Hematopoietic multipotent progenitor cell treated with erythropoietin and hydrocortisone succinate and interleukin-3 and kit ligand, for 15 days (in vitro differentiated cells): ENCODE data around the gene SERPINA1.

Source experiments
- DNase-seq: peaks from one replicate; pipeline ENCODE4 v3.0.0-alpha.2; 2015; ENCODE audit warnings: low spot score

The SERPINA1 gene

DNA sequence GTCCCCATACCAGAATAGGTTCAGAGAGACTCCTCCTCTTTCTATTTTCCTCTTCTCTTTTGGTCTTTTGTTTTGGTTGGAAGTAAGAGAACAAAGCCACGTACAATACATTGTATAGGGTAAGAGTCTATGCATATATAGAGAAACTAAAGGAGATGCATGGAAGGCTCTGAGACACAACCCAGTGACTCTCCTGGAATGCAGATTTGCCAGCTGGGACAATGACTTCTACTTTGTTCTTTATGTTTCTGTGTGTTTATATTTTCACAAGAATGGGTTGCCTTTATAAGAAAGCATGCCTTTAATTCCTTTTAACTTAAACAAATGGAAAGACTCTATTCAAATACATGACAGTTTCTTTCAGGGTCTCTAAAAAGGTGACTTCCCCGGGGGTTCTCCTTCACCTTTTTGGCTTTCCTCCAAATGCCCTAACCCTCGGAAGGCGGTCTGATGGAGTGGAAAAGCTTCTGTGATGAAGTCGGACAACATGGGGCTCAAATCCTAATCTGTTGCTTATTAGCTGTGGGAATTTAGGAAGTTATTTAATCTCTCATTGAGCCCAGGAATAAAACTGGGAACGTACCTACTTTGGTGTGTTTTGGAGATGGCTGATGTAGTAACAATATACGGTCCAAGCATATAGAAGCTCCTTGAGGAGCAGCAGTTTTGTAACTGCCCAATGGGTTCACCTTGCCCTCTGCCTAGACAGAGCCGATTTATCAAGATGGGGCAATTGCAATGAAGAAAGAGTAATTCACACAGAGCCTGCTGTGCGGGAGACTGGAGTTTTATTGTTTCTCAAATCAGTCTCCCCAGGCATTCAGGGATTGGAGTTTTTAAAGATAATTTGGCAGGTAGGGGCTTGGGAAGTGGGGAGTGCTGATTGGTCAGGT, 9.1 kb upstream of the SERPINA1 start:
- no peak for DNase-seq

DNA sequence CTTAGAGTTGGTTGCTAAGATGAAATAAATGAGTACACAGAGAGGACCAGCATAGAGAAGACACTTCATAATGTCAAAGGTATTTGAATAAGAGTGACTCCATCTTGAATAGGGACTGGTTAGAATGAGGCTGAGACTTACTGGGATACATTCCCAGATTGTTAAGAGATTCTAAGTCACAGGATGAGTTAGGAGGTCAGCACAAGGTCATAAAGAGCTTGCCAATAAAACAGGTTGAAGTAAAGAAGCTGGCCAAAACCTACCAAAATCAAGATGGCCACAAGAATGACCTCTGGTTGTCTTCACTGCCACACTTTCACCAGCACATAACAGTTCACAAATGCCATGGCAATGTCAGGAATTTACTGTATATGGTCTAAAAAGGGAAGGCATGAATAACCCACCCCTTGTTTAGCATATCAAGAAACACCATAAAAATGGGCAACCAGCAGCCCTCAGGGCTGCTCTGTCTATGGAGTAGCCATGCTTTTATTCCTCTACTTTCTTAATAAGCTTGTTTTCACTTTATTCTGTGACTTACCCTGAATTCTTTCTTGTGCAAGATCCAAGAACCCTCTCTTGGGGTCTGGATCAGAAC, 8.3 kb upstream of the SERPINA1 start:
- DNase-seq: no peak

DNA sequence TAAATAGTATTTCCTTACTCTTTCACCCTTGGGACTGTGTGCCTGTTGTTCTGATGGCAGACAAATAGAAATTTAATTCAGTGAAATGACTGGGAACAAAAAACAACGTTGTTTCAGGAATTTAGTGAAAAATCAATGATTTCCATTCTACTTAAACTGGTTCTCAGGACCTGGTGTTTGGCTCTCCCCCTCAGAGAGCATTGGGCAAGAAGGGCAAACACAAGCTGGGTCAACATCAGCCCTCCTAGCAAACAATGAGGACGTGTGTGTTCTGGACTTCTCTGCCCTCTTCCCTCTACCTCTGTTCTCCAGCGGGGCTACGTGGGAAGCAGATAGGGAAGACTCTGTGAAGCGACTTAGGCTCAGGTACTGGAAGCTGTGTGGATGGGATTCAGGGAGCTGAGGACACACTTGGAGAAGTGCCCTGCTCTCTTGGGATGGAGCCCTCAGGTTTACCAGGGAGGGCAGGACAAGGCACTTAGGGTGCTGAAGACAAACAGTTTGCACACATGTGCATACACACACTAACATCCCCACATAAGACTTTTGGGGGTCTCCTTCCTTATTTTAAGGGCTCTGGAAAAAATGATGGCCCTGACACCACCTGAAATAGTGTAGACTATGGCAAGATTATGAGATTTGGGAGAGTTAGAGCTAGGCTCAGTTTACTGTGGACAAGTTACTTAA, 7.6 kb upstream of the SERPINA1 start:
- DNase-seq: no peak

GRCh38 chr14:94395282-94395887, 7.0 kb upstream of the SERPINA1 start:
- DNase-seq: no peak

- DNase-seq: no peak
Observed at GRCh38 chr14:94394581-94395207, 6.3 kb upstream of the SERPINA1 start.

DNA sequence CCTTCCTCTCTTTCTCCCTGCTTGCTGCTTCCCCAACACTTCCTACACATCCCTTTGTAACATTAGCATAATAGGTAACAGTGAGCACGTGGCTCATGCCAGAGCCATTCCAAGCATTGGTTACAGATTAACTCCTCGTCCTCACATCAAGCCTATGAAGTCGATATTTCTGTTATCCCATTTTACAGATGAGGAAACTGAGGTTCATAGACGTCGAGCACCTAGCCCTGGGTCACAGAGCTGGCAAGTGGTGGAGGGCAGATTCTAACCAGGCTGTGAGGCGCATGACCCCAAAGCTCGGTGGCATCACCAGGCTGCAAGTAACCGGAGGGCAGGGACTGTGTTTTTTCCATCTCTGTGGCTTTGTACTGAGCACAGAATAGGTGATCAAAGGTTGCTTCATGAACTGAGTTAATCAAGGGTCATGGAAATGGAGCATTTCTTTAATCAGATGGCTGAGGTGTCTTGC, 5.7 kb upstream of the SERPINA1 start:
- DNase-seq: no peak

DNA sequence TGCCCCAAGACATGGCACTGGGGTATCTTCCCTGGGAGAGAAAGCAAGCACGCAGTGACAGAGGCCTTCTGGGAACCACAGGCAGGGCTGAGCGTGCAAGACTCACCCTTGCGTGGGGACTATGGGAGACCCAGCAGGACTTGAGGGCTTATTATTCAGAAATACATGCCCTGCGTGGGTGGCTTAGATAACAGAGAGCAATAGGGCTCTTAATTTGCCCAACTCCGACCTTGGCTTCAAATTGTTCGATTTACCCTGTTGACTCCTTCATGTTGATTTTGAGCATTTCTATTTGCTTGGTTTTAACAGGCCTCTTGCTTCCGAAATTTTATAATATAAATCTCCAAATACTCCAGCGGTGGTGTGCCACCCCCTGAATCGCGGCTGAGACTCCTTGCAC, 5.1 kb upstream of the SERPINA1 start:
- DNase-seq: no peak

DNA sequence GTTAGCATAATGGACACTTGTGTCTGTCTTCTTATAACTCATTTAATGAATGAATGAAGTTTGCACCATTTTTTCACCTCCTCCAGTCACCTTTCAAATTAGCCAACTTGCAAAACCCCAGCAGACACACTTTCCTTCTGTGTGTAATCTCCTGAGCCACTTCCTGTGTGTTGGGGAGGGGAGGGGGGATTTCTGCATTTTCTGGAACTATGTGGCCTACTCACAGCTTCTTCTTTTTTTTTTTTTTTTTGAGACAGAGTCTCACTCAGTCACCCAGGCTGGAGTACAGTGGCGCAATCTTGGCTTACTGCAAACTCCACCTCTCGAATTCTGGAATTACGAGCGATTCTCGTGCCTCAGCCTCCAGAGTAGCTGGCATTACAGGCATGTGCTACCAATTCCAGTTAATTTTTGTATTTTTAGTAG, 4.1 kb upstream of the SERPINA1 start:
- DNase-seq: no peak

DNA sequence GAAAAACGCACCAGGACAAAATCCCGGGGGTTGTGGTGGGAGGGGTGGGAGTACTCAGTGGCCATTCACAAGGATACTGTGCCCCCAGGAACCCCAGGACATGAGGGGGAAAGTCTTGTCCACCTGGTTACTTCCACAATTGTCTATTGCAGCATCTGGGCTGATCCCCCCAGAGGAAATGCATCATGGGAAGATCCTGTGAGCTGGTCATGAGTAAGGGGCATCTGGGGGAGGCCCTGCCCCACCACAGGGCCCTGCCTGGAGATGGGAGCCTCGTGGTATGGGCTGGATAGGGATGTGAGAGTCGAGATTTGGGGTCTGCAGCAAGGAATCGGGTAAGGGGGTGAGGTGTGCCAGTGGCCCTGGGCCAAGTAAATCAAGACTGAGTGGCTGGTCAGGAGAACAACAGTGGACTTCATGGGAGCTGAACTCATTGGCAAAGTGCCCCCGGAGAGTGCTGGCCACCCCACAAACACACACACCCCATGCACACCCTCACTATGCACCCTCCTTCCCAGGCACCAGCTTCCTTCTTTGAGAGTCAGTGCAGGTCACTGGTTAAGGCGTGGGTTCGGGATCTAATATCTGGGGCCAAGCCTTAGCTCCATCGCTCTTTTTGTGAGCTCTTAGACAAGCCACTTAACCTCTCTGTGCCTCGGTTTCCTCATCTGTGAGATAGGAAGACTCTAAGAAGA, 3.0 kb upstream of the SERPINA1 start:
- DNase-seq: no peak

GRCh38 chr14:94390372-94391086, 2.1 kb upstream of the SERPINA1 start:
- DNase-seq: no peak

- DNase-seq: no peak
Observed at GRCh38 chr14:94389731-94390371, 1.4 kb upstream of the SERPINA1 start.

DNA sequence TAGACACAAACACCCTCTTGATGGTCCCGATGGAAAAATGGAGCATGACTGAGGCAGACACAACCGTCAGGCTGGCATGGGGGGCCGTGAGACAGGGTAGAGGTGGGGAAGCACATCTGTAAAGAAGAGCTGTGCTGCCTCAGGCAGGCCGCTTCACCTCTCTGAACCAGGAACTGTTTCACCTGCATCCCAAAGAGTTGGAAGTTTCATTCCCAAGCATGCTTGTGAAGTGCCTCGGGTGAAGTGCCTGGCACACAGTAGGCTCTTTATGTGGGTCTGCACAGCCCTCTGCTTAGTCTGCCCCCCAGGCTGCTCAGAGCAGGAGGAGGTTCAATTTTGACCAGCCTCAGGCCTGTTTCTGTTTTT, 685 bp upstream of the SERPINA1 start:
- no peak for DNase-seq

DNA sequence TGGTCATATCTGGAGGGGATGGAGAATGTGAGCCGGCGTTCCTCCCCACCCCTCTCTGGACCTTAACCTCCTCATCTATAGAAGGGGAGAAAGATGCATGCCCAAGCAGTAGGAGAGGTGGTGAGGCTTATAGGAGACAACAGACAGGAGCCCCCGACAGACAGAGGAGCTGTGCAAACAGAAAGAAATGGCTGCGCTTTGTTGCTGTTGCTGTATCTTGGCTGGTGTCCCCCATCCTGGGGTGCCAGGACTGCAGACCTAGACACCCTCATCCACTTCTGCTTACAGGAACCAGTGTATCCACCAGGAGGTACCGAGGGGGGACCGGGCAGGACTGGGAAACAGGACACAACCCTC, 397 bp downstream of the SERPINA1 start:
- no peak for DNase-seq

DNA sequence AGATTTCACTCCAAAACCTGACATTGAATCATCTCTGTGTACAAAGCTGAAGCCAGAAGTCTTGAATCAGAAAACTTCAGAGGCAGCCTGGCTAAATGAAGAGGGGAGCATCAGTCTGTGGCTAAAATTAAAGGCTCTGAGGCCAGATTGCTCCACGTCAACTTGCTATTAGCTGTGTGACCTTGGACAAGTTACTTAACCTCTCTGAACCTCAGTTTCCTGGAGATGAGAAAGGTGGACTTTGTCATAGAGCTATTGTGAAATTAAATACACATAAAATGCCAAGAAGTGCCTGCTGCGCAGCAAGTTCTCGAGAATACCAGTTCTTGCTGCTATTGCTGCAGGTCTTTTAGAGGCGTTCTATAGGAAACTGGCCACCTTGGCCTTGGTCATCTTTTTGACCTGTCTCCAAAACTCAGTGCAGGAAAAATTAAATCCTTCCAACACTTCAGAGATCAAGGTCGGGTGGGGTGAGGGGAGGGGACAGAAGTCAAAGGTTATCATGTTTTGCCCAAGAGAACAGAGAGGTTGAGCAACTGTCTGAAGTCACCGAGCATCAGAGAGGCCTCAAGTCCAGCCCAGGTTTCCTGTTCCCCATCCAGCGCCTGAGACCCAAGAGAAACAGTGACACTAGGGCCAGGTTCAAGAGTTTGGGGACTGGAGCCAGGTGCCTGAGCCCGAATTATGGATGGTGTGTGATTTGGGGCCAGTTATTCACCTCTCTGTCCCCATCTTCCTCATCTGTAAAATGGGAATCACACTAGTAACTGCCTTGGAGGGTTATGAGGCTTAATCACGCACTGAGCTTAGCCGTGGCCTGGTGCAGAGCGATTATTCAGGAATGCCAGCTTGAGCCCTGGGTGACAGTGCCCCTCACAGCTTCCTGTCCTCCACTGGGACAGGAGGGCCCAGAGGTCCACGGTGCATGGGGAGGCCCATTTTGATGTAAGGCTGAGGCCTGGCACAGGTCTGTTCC, 1.1 kb downstream of the SERPINA1 start:
- DNase-seq: no peak

DNA sequence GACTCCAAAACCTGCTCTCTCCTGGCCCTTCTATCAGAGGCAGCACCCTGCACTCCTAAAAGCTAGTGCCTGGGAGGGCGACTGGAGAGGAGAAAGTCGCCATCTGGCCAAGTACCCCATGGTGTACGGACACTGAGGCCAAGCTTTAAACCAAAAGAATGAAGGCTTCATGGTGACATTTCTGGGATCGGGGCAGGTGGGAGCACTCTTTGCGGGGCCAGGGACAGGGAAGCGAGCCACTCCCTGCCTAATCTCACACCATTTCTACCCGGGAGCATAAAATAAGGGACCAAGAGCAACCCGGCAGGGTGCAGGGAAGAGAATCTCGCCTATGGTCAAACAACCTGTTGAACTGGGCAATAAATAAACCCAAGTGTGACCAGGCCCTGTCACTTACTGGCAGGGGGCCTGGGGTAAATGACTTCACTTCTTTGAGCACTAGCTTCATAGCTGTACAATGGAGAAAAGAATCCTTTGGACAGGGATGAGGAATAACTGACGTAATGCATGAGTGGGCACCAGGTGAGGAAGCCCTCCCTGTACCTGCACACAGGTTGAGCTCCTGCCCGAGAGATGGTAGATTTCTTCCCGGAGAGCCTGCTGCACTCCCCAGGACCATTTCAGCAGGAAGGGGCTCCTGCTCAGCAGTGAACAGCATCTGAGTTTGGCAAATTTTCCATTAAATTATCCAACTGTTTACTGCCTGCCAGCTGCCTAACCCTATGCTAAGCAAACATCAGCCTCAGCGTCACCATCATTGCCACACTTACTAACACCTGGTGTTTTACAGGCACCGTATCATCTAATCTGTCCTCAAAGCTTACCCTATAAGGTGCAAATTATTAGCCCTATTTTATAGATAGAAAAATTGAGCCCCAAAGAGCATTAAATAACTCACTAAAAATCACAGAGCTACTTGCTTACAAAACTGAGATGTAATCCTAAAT, 2.0 kb downstream of the SERPINA1 start:
- DNase-seq: no peak

DNA sequence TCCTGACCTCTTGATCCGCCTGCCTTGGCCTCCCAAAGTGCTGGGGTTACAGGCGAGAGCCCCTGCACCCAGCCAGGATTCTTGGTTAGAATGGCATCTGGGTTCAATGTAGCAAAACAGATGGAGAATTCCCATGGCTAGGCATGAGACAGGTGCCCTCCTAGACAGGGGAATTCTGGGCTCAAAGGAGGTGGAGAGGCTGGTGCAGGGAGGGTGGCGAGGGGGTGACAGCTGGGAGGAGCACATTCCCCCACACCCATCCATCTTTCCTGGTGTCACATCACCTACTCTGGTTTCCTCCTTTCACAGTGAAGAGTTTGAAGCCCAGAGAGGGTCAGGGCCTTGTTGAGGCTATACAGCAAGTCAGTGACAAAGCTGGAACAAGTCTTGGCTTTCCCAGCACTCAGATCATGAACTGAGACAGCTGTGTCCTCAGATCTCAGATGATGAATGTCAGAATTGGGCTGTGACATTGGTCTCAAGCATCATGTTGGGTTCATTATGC, 2.8 kb downstream of the SERPINA1 start:
- no peak for DNase-seq

DNA sequence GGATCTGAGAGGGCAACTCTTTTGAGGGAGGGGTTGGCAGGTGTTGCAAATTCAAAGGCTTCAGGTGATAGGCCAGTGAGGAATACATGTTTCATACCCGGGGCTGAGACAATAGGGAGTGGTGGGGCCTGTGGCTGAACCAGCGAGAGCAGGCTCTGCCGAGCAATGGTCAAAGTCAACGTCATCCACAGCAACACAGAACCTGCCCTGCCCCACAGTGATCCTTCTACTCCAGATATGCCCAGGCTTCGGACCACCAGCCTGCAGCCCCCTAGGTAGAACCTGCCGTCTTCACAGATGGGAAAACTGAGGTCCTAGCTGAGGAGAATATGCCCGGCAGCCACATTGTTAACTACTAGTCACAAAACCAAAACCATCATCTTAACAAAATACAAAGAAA, 4.1 kb downstream of the SERPINA1 start:
- no peak for DNase-seq

DNA sequence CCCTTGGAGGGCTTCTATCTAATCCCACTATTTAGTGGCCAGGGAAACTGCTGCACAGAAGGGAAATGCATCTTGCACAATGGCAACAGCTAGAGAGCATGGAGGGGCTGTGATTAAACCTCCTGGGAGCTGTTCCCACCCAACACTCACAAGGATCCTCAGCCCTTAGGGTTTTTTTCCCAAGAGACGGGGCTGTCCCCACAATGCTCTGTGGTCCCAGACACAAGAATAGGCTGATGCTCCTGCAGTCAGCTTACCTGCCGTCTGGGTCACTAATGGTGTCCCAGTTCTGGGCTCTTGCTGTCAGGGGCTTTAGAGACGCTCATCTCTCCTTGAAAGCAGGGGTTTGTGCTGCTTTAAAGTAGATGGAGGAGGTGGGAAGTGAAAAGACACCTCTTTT, 4.6 kb downstream of the SERPINA1 start:
- no peak for DNase-seq
